NCI-H1092 treated with DMSO at 0.1 percent for 48 hours (cell line): ENCODE results near the gene DNAJC21.

Source experiments
- DNase-seq: peaks from one replicate; lab custom pipeline; 2025; lab: John Stamatoyannopoulos, UW

The DNAJC21 gene

DNA sequence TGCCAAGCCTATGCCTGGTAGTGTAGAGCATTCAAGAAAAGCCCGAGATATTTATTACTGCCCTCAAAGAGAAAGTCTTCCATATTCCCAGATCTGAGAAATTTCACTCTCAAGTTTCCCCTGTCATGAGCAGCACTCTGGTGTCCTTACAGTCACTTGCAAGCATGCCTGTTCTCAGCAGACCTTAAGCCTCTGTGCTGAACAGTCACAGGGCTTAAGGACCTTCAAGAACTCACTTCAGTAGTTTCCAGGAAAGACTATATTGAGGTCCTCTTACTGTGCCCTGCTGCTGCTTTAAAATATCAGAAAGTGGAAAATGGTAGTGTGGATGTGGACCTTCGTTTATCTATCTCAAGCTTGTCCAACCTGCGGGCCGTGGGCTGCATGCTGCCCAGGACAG, 53.5 kb downstream of the DNAJC21 start:
- DNase-seq = no peak

- DNase-seq = no peak
Observed at GRCh38 chr5:34986965-34987364, 57.6 kb downstream of the DNAJC21 start.

DNA sequence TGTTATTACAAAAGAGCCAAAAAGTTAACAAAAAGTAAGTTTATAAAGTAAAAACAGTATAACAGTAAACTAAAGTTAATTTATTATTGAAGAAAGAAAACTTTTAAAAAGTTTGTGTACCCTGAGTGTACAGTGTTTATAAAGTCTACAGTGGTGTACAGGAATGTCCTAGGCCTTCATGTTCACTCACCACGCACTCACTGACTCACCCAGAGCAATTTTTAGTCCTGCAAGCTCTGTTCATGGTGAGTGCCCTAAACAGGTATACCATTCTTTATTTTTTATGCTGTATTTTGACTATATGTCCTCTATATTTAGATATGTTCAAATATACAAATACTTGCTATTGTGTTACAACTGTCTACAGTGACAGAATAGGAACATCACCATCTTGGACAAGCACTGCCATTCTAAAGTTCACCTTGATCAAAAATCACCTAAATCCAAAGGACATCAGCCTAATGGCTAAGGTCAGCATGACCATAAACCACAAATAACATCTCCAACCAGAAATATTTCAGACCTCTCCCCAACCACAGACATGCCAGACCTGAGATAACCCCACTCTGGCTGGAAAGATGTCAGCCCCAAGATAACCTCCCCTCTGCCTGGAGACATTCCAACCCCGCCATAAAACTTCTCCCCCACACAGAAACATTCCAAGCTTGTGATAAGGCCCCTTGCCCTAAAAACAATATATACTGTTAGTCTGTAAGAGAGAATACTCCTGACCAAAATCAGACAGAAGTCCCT, 62.3 kb downstream of the DNAJC21 start:
- no peak for DNase-seq

- DNase-seq = no peak
Observed at GRCh38 chr5:34993951-34994350, 64.6 kb downstream of the DNAJC21 start.

DNA sequence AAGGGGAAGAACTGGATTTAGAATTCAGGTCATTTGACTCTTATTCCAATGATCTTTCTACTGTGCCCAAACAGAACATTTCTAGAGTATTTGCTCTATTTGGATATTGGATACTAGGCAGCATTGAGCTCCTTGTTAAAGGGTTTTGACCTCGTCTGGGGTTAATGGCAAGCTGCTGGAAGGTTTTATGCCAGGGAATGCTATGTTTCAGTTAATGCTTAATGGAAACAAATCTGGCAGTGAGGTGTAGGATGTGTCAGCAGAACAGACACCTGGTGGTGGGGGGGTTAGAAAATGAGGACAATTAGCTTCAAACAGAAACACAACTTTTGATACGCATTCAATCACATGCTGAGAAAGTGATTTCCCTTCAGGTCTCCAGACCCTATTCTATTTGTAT, 66.9 kb downstream of the DNAJC21 start:
- DNase-seq = no peak

- DNase-seq = no peak
Observed at GRCh38 chr5:34998058-34998789, 68.9 kb downstream of the DNAJC21 start.

GRCh38 chr5:35001842-35002241, 72.5 kb downstream of the DNAJC21 start:
- no peak for DNase-seq

- no peak for DNase-seq
Observed at GRCh38 chr5:35002459-35002858, 73.1 kb downstream of the DNAJC21 start.

DNA sequence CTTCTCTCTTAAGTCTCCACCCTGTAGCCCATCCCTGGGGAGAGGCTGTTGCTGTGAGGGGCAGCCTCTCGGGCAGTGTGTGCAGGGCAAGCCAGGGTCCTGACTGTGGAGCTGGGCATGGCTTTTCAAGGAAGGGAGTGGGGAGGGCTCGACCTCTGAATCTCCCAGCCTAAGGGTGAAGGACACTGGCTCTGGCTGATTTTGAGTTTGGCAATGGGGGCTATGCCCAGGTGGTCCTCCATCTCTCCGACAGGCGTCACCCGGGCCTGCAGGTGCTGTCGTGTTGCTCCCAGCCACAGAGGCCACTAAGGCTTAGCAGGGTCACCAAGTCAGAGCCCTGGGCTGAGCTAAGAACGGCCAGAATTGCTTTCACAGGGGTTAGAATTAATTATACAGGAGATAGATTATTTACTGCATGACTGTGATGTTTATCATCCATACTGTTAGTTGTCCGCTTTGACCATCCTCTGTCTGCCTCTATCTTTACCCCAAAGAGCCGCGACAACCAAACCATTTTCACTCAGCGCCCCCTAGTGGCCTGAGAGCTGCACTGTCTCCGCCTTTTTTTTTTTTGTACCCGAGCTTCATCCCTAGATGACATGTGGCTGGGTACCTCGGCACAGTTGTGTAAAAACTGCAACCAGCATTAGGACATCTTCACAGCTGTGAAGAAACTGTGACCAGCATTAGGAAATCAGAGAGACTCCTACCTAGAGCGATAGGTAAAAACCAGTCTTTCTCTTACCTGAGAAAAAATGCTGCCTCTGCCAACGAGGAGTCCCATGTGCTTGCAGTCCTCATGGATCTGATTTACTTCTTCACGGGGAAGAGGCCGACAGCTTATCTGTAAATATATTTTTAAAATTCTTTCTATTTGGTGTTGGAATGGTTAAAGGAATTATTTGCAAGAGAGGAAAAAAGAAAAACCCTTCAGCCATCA, 73.9 kb downstream of the DNAJC21 start:
- peak; percentile 54 for DNase-seq

DNA sequence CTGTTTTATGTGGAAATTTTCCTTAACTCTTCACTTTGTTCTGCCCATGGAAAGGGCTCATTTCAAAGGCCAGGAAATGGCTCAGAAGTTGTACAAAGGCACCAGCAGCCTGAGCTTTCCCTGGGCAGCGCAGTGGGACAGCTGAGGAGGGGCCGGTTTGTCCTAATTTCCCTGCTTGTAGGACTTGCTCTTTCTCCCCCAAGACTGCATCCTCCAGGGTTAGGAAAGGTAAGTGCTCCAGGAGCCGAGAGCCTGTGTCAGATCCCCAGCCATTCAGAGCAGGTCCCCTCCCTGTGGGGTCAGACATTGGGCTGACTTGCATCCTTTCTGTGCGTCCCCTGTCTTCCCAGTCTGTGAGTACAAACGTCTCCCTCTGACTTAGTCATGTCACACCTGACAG, 74.8 kb downstream of the DNAJC21 start:
- no peak for DNase-seq

DNA sequence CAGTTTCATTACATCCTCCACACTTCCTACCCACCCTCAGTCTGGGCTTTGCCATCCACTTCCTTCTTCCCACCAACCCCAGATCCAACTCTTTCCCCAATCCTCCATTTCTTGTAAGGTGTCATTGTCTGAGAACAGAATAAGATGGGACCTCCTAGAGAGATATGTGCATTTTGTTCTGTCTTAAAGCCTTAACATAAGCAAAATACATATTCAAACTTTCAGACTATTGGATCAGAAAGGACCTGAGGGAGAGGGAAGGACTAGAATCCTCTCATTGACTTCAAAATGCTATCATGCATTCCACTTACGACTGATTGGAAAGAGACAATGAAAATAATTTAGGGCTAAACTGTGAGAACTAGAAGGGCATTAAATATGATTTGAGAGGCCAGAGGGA, 75.4 kb downstream of the DNAJC21 start:
- DNase-seq = no peak
